Hematopoietic multipotent progenitor cell (in vitro differentiated cells): ENCODE measurements around the gene TAB3. TPM values are rescaled to one million over a fixed set of nuclear protein-coding genes. Genes with fewer than 3 reads are reported as not detected.
"Not testable (repeated sequence)": the region's sequence is repeated elsewhere in the genome, so short reads cannot be mapped to it uniquely, and the experiment has no call there.

Experiments
- DNase-seq, 3 donors: peaks; one replicate each; pipeline ENCODE4 v3.0.0-alpha.2; 2011 to 2015; ENCODE audit warnings: low read depth in 2 of 3, low spot score in 2 of 3
- total RNA-seq: library from RNA; depleted of rRNA; stranded (reverse); fragments of >200 nt; gene quantifications from one replicate; pipeline ENCODE4 v1.2.3, GENCODE V29; 2012

TAB3 gene
- total RNA-seq, 1 donor, result 11.0 TPM

- peak in 2 of 3 donors; percentile 14 to 39 for DNase-seq
Observed at GRCh38 chrX:30822068-30822681, 66.9 kb downstream of the TAB3 start.

GRCh38 chrX:30821116-30821515, 67.9 kb downstream of the TAB3 start:
- DNase-seq, result no peak

- DNase-seq, result no peak
Observed at GRCh38 chrX:30819080-30819479, 70.0 kb downstream of the TAB3 start.

GRCh38 chrX:30816079-30816478, 73.0 kb downstream of the TAB3 start:
- DNase-seq, result no peak

- no peak for DNase-seq
Observed at GRCh38 chrX:30814978-30815377, 74.1 kb downstream of the TAB3 start.

- peak in 1 of 3 donors; percentile 6 for DNase-seq
Observed at GRCh38 chrX:30812326-30812725, 76.7 kb downstream of the TAB3 start.

- no peak for DNase-seq
Observed at GRCh38 chrX:30806187-30806728, 82.8 kb downstream of the TAB3 start.

- DNase-seq, result no peak
Observed at GRCh38 chrX:30804462-30804861, 84.6 kb downstream of the TAB3 start.

GRCh38 chrX:30800901-30801300, 88.2 kb downstream of the TAB3 start:
- DNase-seq, result no peak

- DNase-seq, result no peak
Observed at GRCh38 chrX:30799327-30799726, 89.7 kb downstream of the TAB3 start.

- no peak for DNase-seq
Observed at GRCh38 chrX:30798810-30799209, 90.2 kb downstream of the TAB3 start.

- not testable (repeated sequence) for DNase-seq
Observed at GRCh38 chrX:30797301-30797700, 91.8 kb downstream of the TAB3 start.

- DNase-seq, result no peak
Observed at GRCh38 chrX:30795981-30796958, 92.8 kb downstream of the TAB3 start.

GRCh38 chrX:30794497-30794896, 94.6 kb downstream of the TAB3 start:
- no peak for DNase-seq

- no peak for DNase-seq
Observed at GRCh38 chrX:30793767-30794103, 95.3 kb downstream of the TAB3 start.

- no peak for DNase-seq
Observed at GRCh38 chrX:30793075-30793766, 95.8 kb downstream of the TAB3 start.

- no peak for DNase-seq
Observed at GRCh38 chrX:30791296-30792278, 97.5 kb downstream of the TAB3 start.

GRCh38 chrX:30787012-30787411, 102.0 kb downstream of the TAB3 start:
- no peak for DNase-seq

- no peak for DNase-seq
Observed at GRCh38 chrX:30786374-30786773, 102.7 kb downstream of the TAB3 start.
